ENCODE results near the gene SEMA4D.

Gene SEMA4D

DNA sequence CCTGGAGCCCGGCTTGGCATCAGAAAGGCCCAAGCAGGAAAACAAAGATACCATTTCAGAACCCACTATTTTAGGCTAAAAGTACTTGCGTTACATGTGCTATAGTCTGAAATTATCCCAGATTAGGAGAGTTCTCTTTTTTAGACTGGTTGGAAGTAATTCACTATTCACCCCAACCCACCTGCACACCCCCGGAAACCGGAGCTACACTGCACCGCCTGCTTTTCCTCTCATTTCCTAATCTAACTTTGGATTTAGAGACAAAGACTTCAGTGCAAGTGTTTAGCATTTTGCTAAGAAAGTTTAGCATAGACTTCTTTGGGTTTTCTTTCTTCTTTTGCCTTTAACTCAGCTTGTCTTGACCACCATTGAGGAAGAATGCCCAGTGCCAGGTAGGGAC is 100.4 kb downstream of the SEMA4D start:
- no peak for DNase-seq (ENCODE audit: low read depth)
- TF ChIP-seq, protein P1, sequence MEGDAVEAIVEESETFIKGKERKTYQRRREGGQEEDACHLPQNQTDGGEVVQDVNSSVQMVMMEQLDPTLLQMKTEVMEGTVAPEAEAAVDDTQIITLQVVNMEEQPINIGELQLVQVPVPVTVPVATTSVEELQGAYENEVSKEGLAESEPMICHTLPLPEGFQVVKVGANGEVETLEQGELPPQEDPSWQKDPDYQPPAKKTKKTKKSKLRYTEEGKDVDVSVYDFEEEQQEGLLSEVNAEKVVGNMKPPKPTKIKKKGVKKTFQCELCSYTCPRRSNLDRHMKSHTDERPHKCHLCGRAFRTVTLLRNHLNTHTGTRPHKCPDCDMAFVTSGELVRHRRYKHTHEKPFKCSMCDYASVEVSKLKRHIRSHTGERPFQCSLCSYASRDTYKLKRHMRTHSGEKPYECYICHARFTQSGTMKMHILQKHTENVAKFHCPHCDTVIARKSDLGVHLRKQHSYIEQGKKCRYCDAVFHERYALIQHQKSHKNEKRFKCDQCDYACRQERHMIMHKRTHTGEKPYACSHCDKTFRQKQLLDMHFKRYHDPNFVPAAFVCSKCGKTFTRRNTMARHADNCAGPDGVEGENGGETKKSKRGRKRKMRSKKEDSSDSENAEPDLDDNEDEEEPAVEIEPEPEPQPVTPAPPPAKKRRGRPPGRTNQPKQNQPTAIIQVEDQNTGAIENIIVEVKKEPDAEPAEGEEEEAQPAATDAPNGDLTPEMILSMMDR (conservative IDR thresholded peaks at IDR 0.05; ENCODE audit: control insufficient read depth, insufficient read depth, low read depth, low read length): no peak
- no peak overlapping the region for H3K4me3 ChIP-seq (ENCODE audit: control insufficient read depth, low read depth, low read length)

DNA sequence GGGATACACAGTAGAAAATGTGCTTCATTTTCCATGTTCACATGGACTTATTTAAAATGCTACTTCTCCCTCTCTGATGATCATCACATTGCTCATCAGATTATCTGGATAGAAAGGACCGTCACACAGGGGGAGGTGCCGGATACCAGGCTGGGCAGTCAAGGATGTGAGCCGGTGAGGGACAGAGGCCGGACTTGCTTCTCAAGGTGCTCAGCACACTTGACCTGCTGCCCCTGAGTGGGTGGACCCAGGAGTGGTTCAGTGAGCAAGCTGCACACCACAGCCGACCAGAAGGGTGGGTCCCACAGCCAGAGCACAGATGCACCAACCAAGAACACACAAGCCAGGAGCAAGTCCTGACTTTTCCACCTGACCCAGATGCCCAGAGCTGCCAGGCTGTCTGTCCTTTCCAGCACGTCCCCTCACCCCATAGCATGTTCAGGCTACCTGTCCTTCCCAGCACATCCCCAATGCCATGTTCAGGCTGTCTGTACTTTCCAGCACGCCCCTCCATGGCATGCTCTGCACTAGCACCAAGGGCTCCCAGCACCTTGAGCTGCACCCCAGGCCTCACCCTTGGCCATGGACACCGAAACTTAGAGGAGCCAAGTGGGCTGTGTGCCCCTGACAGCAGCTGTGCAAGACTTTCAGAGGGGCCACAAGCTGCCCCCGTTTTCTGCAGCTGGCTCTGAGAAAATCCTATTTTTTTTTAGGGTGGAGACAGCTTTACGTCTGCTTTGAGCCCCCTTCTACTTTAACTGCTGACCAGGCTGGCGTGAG is 101.8 kb downstream of the SEMA4D start:
- no peak for DNase-seq (ENCODE audit: low read depth)
- TF ChIP-seq, protein P1 (conservative IDR thresholded peaks at IDR 0.05; ENCODE audit: control insufficient read depth, insufficient read depth, low read depth, low read length): no peak
- H3K4me3 ChIP-seq (ENCODE audit: control insufficient read depth, low read depth, low read length): no peak overlapping the region

DNA sequence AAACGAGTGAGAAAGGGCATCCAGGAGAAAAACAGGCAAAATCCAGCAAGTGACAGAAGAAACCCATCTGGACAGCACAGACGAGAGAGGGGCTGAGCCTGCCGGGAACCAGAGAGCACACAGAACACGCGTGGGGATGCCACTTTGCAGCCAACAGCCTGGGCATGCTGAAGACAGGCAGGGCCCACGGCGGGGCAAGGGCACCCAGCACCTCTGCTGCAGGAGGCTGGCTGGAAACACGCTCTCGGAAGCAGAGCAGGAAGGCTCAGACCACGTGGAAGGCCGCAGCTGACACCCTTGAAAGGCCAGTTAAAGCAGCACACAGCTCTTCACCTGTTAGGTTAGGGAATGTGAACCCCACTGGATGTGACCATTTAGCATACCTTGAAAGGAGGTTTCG is 103.5 kb downstream of the SEMA4D start:
- no peak for DNase-seq (ENCODE audit: low read depth)
- no peak overlapping the region for H3K4me3 ChIP-seq (ENCODE audit: control insufficient read depth, low read depth, low read length)
- TF ChIP-seq, protein P1 (conservative IDR thresholded peaks at IDR 0.05; ENCODE audit: control insufficient read depth, insufficient read depth, low read depth, low read length): no peak

DNA sequence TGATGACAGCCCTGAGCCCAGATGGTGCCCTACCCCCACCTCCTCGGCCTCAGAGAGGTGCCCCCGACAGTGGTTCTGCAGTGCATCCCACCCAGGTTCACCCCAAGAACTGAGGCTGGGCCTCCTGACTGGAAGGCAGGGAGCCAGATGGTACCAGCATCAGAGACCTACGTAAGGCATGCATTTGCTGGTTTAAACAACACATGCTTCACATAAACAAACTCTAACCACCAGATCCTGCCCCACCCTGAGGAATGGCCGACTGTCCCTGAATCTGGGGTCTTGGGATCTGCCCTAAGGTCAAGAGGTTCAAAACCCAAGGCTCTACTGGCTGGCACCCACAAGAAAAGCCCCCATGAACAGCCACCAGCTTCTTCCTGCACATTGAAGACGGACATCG is 106.3 kb downstream of the SEMA4D start:
- H3K4me3 ChIP-seq (ENCODE audit: control insufficient read depth, low read depth, low read length): no peak overlapping the region
- DNase-seq (ENCODE audit: low read depth): no peak

DNA sequence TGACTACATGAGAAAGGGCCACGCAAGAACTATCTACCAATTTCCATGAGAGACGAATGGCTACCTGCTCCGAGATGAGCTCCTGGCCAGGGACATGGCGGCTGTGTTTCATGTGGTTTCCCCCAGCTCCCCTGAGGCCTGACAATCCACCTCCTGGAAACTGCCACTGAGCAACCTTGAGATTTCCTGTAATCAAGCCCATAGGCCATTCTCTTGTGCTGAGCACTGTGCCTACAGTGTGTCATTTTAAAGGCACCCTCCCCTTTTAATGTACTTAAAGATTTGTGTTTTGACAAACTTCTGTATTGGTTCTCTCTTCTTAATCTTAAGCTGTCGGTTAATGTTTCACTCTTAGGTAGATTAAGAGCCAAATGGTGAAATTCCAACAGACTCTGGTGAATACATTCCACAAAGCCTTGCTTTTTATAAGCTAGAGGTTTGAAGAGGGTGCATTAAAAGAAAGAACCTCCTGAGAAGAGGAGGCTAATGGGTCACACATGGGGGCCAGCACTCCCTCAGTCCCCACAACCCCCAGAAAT is 107.3 kb downstream of the SEMA4D start:
- no peak for DNase-seq (ENCODE audit: low read depth)
- TF ChIP-seq, protein P1 (conservative IDR thresholded peaks at IDR 0.05; ENCODE audit: control insufficient read depth, insufficient read depth, low read depth, low read length): no peak
- no peak overlapping the region for H3K4me3 ChIP-seq (ENCODE audit: control insufficient read depth, low read depth, low read length)

More for the DNA sequence above, 106.3 kb downstream of the SEMA4D start:
- TF ChIP-seq, protein P1 (conservative IDR thresholded peaks at IDR 0.05; ENCODE audit: control insufficient read depth, insufficient read depth, low read depth, low read length): no peak

DNA sequence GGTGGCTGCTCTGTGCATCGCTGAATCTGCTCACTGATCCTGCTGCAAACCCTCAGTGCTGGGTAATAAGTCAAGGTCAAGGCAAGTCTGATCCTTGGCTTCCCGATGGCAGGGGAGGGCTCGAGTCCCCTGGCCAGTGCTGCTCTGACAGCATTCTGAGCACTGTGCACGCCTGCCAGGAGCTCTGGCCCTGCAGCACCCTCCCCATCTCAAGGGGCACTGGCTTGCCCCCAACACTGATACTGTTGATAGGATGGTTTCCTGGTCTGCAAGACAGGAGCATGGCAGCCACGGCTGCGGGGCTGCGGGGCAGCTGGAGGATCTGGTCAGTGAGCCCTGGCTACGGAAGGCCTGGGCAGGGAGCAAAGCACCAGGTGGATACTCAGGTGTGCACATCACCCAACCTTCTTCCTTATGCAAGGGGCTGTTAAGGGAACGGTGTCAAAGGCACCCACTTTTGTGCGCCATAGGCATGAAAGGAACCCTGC is 107.8 kb downstream of the SEMA4D start:
- TF ChIP-seq, protein P1 (conservative IDR thresholded peaks at IDR 0.05; ENCODE audit: control insufficient read depth, insufficient read depth, low read depth, low read length): no peak
- H3K4me3 ChIP-seq (ENCODE audit: control insufficient read depth, low read depth, low read length): no peak overlapping the region
- no peak for DNase-seq (ENCODE audit: low read depth)

Data from fibroblast of mammary gland (primary cell).